Measurements from ENCODE around the gene GNAS-AS1.

GRCh38 chr20:58828136-58828535 is 22.6 kb downstream of the GNAS-AS1 start:
- TF ChIP-seq CTCF (IDR thresholded peaks at IDR 0.05) (no peak), POLR2A (IDR thresholded peaks at IDR 0.05) (no peak)

Measured in thyroid gland (tissue), 4 donors.